Measurements from ENCODE around the gene STOML1.

DNA sequence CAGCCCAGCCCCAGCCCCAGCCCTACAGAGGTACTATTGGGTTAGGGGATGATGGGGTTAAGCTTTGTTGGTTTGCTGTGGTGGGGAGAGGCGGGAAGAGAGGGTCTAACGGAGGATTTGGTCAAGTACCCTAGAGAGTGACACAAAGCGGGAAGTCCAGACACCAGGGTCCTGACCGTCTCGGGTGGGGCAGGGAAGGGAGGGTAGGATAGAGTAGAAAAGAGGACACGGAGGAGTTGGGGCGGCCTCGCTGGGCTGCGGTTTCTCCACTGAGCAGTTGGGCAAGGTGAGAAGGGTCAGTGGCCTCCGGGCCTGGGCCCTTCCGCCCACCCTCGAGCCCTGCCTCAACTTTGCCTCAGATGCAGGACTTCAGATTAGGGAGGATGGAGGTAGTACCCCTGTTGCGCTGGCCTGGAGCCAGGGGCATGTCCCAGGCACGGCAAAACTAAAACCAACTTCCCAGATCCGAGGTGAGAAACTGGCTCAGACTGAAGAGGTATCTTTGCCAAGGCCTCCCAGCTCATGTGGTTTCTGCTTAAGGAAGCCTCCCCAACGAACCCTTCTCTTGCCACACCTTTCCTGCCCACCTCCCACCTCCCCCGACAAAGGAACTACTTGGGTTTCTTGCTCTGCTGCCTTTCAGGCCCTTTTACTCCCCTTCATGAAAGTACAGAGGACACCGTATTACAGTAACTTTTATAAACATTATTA is 3.0 kb upstream of the STOML1 start:
- TF ChIP-seq, protein P1, sequence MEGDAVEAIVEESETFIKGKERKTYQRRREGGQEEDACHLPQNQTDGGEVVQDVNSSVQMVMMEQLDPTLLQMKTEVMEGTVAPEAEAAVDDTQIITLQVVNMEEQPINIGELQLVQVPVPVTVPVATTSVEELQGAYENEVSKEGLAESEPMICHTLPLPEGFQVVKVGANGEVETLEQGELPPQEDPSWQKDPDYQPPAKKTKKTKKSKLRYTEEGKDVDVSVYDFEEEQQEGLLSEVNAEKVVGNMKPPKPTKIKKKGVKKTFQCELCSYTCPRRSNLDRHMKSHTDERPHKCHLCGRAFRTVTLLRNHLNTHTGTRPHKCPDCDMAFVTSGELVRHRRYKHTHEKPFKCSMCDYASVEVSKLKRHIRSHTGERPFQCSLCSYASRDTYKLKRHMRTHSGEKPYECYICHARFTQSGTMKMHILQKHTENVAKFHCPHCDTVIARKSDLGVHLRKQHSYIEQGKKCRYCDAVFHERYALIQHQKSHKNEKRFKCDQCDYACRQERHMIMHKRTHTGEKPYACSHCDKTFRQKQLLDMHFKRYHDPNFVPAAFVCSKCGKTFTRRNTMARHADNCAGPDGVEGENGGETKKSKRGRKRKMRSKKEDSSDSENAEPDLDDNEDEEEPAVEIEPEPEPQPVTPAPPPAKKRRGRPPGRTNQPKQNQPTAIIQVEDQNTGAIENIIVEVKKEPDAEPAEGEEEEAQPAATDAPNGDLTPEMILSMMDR (conservative IDR thresholded peaks at IDR 0.05; ENCODE audit: low read depth, low read length) = no peak
- TF ChIP-seq EZH2 (IDR thresholded peaks at IDR 0.05; ENCODE audit: low read length, unreplicated experiment) (no peak), EZH2phosphoT487 (IDR thresholded peaks at IDR 0.05; ENCODE audit: borderline replicate concordance, low read length) (no peak)

All from PC-3 (cell line).